Mucosa of stomach (tissue), 1 donor: Measurements from ENCODE around the gene BICDL2.
"Not testable (repeated sequence)": the region's sequence is repeated elsewhere in the genome, so short reads cannot be mapped to it uniquely, and the experiment has no call there.

Source experiments
- H3K27me3 ChIP-seq: one replicate; pipeline ENCODE4 v1.7.0; 2013; ENCODE audit warnings: mild to moderate bottlenecking, low read length; ENCODE audit not compliant: control insufficient read depth, insufficient read depth
- H3K36me3 ChIP-seq: one replicate; pipeline ENCODE4 v1.7.0; 2013; ENCODE audit warnings: low read length; ENCODE audit not compliant: control insufficient read depth, insufficient read depth
- H3K4me1 ChIP-seq: one replicate; pipeline ENCODE4 v1.7.0; 2013; ENCODE audit warnings: mild to moderate bottlenecking, low read length; ENCODE audit not compliant: control insufficient read depth, insufficient read depth
- H3K4me3 ChIP-seq: one replicate; pipeline ENCODE4 v1.7.0; 2013; ENCODE audit warnings: low read length
- H3K9ac ChIP-seq: one replicate; pipeline ENCODE4 v1.7.0; 2013; ENCODE audit warnings: mild to moderate bottlenecking, low read length, moderate library complexity
- H3K9me3 ChIP-seq: one replicate; pipeline ENCODE4 v1.7.0; 2013; ENCODE audit warnings: mild to moderate bottlenecking, low read length, moderate library complexity; ENCODE audit not compliant: control insufficient read depth
- donor health status: Pancreatic carcinoma.

Gene BICDL2

GRCh38 chr16:3062553-3062952 lies 25.8 kb upstream of the BICDL2 start:
- Histone ChIP-seq H3K36me3 (no peaks in the 10 kb centered on the region), H3K27me3 (no peaks in the 10 kb centered on the region), H3K4me3 (no peak overlapping the region), H3K9me3 (no peaks in the 10 kb centered on the region), H3K4me1 (peaks cover 48% of the 10 kb centered on the region), H3K9ac (no peak overlapping the region)

DNA sequence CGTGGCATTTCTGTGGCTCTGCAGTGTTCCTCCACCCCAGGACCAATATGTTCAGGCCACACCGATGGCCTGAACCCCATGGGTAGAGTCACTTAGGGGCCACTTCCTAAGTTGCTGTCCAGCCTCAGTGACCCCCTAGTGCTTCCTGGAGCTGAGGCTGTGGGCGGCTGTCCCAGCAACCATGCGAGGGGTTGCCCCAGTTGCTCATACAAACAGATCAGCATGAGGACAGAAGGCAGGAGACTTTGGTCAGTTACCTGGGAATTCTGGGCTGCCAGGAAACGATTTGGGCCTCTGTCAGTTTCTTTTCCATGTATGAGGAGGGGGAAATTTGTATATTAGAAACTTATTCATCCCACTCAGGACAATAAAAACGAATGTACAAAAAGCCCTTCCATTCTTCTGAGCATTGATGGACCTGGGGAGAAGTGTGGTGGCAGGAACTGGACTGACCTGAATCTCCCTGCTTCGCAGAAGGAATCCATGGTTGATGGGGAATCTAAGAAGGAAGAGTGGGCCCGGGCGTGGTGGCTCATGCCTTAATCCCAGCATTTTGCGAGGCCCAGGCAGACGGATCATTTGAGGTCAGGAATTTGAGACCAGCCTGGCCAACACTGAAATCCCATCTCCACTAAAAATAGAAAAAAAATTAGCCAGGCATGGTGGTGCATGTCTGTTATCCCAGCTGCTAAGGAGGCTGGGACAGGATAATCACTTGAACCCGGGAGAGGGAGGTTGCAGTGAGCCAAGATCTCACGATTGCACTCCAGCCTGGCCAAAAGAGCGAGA lies 23.8 kb upstream of the BICDL2 start:
- H3K36me3 ChIP-seq: no peaks in the 10 kb centered on the region
- H3K27me3 ChIP-seq: no peaks in the 10 kb centered on the region
- H3K9ac ChIP-seq: no peak overlapping the region
- peaks cover 27% of the 10 kb centered on the region for H3K4me1 ChIP-seq
- no peak overlapping the region for H3K4me3 ChIP-seq
- H3K9me3 ChIP-seq: no peaks in the 10 kb centered on the region

DNA sequence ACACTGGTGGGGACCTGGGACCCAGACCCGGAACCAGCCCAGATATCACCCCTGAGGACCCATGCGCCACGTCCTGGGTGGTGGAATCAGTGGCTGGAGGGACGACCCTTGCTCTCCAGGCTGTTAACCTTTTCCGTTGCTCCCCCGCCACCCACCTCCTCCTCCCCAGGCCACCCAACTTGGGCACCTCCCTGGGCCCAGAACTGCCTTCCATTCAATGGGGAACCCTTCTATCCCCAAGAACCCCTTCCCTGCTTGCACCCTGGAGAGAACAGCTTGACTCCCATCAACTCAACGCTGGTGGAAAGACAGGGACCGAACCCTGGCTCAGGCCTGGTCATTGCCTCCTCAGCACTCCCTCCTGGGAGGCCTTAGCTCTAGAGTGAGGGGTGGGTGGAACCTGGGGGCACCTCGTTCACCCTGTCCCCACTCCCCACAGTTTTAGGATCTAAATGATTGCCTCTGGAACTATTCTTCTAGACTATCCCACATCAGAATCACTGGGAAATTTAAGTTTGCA lies 23.0 kb upstream of the BICDL2 start:
- Histone ChIP-seq H3K9me3 (no peaks in the 10 kb centered on the region), H3K4me3 (peak overlapping the region; percentile 50), H3K36me3 (no peaks in the 10 kb centered on the region), H3K9ac (peak overlapping the region; percentile 85), H3K27me3 (no peaks in the 10 kb centered on the region), H3K4me1 (peaks cover 20% of the 10 kb centered on the region)

- Histone ChIP-seq H3K36me3 (no peaks in the 10 kb centered on the region), H3K9ac (peak overlapping the region; percentile 85), H3K27me3 (no peaks in the 10 kb centered on the region), H3K9me3 (no peaks in the 10 kb centered on the region), H3K4me1 (peaks cover 17% of the 10 kb centered on the region), H3K4me3 (peak overlapping the region; percentile 63)
Measured at GRCh38 chr16:3059041-3059722, 22.4 kb upstream of the BICDL2 start.

GRCh38 chr16:3058139-3059030 lies 21.6 kb upstream of the BICDL2 start:
- H3K36me3 ChIP-seq: no peaks in the 10 kb centered on the region
- peaks cover 17% of the 10 kb centered on the region for H3K4me1 ChIP-seq

DNA sequence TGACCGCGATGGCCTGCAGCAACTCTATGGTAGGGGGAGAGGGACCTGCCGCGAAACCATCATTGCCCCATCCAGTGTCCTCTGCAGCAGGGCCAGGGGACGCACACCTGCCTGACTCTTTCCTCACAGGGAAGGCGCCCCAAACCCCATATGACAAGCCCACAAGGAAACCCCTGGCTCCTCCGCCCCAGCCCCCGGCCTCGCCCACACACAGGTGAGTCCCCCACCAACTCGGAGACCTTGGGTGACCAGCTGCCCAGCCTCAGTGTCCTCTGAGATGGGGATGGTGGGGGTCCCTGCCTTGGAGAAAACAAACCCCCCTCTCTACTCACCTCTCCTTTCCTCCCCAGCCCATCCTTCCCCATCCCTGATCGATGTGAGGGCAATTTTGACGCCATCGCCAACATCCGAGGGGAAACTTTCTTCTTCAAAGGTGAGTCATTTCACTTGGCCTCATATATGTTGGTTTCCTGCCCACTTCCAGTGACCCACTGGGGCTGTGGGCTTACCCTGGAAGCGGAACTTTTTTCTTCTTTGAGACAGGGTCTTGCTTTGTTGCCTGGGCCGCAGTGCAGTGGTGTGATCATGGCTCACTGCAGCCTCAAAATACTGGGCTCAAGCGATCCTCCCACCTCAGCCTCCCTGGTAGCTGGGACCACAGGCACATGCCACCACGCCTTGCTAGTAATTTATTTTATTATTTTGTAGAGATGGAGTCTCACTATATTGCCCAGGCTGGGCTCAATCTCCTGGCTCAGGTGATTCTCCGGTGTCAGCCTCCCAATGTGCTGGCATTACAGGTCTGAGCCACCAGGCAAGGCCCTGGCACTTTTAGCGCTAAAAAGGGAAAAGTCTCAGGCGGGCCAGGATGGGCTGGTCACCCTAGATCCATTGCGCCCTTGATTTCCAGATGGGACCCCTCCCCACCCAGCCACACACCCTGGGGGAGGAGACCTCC lies 20.7 kb upstream of the BICDL2 start:
- H3K9me3 ChIP-seq: no peaks in the 10 kb centered on the region
- no peak overlapping the region for H3K4me3 ChIP-seq
- no peaks in the 10 kb centered on the region for H3K27me3 ChIP-seq
- peaks cover 17% of the 10 kb centered on the region for H3K4me1 ChIP-seq
- no peaks in the 10 kb centered on the region for H3K36me3 ChIP-seq
- no peak overlapping the region for H3K9ac ChIP-seq

More at GRCh38 chr16:3058139-3059030, 21.6 kb upstream of the BICDL2 start:
- peak overlapping the region; percentile 85 for H3K9ac ChIP-seq
- H3K27me3 ChIP-seq: no peaks in the 10 kb centered on the region
- H3K4me3 ChIP-seq: peak overlapping the region; percentile 63
- H3K9me3 ChIP-seq: no peaks in the 10 kb centered on the region

- H3K4me3 ChIP-seq: no peak overlapping the region
- no peaks in the 10 kb centered on the region for H3K27me3 ChIP-seq
- peaks cover 17% of the 10 kb centered on the region for H3K4me1 ChIP-seq
- H3K9me3 ChIP-seq: no peaks in the 10 kb centered on the region
- H3K9ac ChIP-seq: no peak overlapping the region
- H3K36me3 ChIP-seq: no peaks in the 10 kb centered on the region
Measured at GRCh38 chr16:3056336-3057180, 19.8 kb upstream of the BICDL2 start.

- not testable (repeated sequence) for H3K27me3 ChIP-seq, H3K36me3 ChIP-seq, H3K9me3 ChIP-seq, H3K9ac ChIP-seq, H3K4me3 ChIP-seq
- H3K4me1 ChIP-seq: peaks cover 17% of the 10 kb centered on the region
Measured at GRCh38 chr16:3055734-3056115, 19.0 kb upstream of the BICDL2 start.

GRCh38 chr16:3054965-3055733 lies 18.4 kb upstream of the BICDL2 start:
- Histone ChIP-seq H3K9me3 (no peaks in the 10 kb centered on the region), H3K27me3 (peaks cover 8% of the 10 kb centered on the region), H3K4me3 (no peak overlapping the region), H3K36me3 (no peaks in the 10 kb centered on the region), H3K9ac (no peak overlapping the region), H3K4me1 (peaks cover 12% of the 10 kb centered on the region)

DNA sequence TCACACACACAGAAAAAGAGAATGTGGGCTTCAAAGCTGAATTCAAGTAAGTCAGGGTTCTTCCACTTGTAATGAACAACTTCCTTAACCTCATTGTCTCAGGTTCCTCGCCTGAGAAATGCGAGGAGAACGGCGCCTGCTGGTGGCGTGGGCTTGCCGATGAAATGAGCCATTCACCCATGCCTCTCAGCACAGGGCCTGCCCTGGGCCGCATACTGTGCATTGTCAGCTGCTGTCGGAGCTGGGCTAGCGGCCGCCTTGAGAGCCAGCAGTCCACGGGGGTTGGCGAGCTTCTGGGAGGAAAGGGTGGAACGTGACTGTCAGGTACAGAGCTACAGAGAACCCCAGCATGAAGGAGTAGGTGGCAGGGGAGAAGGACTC lies 16.6 kb upstream of the BICDL2 start:
- not testable (repeated sequence) for H3K36me3 ChIP-seq, H3K9me3 ChIP-seq, H3K9ac ChIP-seq, H3K4me3 ChIP-seq, H3K4me1 ChIP-seq
- H3K27me3 ChIP-seq: peaks cover 24% of the 10 kb centered on the region
